Measurements from ENCODE around the gene CDC7. TPM values are rescaled to one million over a fixed set of nuclear protein-coding genes. Genes with fewer than 3 reads are reported as not detected.

The CDC7 gene
- total and polyA plus RNA-seq, 4 donors = 3.6 to 8.3 (median 4.6) TPM

DNA sequence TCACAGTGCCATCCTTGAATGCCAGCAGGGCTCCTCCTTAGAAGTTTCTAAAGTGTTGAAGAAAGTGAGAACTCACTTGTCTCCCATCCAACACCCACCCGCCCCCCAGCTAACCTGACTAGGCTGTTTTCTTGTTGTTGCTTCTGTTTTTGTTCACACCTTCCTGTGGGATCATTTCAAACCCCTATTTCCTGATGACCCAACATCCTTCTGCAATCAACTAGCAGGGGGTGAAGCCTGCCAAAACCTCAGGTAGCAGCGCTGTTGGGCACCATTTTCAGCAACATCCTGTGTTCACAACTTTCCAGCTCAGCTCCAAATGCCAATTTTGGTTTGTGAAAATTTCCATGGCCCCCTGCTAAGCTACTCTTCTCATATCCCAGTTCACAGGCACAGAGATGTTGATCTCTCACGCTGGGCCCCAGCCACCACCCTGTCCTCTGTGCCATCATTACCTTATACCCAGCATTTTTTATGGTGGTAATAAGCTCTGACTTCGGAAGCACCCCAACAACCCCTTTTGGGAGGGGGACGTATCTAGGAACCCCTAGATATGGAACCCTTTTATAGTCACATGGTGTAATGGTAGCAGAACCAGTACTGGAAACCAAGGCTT lies 41.4 kb downstream of the CDC7 start:
- 68 to 80% methylated on average over 5 of the region's 5 CpGs for WGBS, 2 donors

DNA sequence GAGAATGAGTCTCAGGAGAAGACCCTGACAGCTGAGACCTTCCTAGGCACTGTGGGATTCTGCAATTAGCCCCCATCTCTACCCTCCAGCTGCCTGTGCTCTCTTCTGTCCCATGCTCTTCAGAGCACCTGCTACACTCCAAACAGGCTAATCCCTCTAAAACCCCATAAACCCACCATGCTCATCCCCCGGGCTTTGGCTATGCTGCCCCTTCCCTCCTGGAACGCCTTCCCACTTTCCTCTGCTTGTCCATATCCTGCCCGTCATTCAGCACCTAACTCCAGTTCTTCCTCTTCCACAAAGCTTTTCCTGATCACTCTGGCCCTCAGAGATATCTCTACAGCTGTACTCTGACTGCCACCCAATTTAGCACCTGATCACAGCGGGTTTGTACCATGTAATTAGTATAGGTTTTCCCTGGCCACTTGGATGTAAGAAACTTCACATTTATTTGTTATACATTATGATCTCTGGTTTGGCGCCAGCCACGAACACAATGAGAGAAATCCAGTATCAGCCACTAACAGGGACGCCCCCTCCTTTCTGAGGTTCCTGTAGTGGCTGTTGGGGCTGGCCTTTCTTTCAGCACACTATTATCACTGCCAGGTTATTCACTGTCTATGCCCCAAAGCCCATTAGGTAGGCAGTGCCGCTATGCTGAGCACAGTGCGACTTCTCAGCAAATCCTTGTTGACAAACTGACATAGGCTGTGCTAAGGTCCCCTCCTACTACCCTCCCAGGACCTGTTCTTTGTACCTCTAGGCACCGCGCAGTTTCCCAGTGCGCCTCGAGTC lies 45.1 kb downstream of the CDC7 start:
- peaks cover 0 to 10% (median 0%) of the 10 kb centered on the region in 5 donors for H3K4me1 ChIP-seq (ENCODE audit: control insufficient read depth in 5 of 5, insufficient read depth in 5 of 5, low read length in 5 of 5)
- no peak for ATAC-seq (ENCODE audit: insufficient read depth, low FRiP score)
- 89 to 91% methylated on average over 13 of the region's 13 CpGs for WGBS, 2 donors

More for the DNA sequence above, 41.4 kb downstream of the CDC7 start:
- TF ChIP-seq, protein P1, sequence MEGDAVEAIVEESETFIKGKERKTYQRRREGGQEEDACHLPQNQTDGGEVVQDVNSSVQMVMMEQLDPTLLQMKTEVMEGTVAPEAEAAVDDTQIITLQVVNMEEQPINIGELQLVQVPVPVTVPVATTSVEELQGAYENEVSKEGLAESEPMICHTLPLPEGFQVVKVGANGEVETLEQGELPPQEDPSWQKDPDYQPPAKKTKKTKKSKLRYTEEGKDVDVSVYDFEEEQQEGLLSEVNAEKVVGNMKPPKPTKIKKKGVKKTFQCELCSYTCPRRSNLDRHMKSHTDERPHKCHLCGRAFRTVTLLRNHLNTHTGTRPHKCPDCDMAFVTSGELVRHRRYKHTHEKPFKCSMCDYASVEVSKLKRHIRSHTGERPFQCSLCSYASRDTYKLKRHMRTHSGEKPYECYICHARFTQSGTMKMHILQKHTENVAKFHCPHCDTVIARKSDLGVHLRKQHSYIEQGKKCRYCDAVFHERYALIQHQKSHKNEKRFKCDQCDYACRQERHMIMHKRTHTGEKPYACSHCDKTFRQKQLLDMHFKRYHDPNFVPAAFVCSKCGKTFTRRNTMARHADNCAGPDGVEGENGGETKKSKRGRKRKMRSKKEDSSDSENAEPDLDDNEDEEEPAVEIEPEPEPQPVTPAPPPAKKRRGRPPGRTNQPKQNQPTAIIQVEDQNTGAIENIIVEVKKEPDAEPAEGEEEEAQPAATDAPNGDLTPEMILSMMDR (IDR thresholded peaks at IDR 0.05; ENCODE audit: control extremely low read depth, extremely low read depth) = no peak
- Histone ChIP-seq H3K36me3 (ENCODE audit: control insufficient read depth in 4 of 4, insufficient read depth in 4 of 4, low read length in 4 of 4) (no peaks in the 10 kb centered on the region), H3K27me3 (ENCODE audit: control insufficient read depth in 3 of 3, insufficient read depth in 3 of 3, low read length in 2 of 3) (no peaks in the 10 kb centered on the region), H3K9ac (ENCODE audit: insufficient read depth in 1 of 2, low read length in 2 of 2) (no peak overlapping the region), H3K9me3 (ENCODE audit: control insufficient read depth in 4 of 4, insufficient read depth in 3 of 4, low read length in 3 of 4) (peaks cover 0 to 3% (median 0%) of the 10 kb centered on the region in 4 donors), H3K4me1 (ENCODE audit: control insufficient read depth in 5 of 5, insufficient read depth in 5 of 5, low read length in 5 of 5) (peaks cover 0 to 10% (median 3%) of the 10 kb centered on the region in 5 donors), H3K27ac (ENCODE audit: low read depth in 1 of 2, low read length in 1 of 2) (no peak overlapping the region), H3K4me3 (no peak overlapping the region)
- no peak for ATAC-seq (ENCODE audit: insufficient read depth, low FRiP score)
- DNase-seq = no peak

DNA sequence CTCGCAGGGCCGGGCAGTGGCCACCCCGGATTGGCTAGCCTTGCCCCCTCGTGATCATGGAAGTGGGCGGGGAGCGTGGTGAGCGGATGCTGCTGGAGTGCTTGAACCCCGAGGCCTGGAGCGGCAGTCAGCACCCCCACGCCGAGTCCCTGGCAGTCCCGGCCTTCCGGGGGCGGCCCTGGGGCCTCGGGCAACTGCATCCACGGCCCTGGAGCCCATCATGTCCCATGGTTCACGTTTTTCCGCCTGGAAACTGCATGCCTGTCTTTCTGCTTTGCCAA lies 45.6 kb downstream of the CDC7 start:
- no peak for DNase-seq
- no peak for ATAC-seq (ENCODE audit: insufficient read depth, low FRiP score)

More for the DNA sequence above, 45.1 kb downstream of the CDC7 start:
- Histone ChIP-seq H3K4me3 (no peak overlapping the region), H3K27me3 (ENCODE audit: control insufficient read depth in 3 of 3, insufficient read depth in 3 of 3, low read length in 2 of 3) (no peaks in the 10 kb centered on the region), H3K27ac (ENCODE audit: low read depth in 1 of 2, low read length in 1 of 2) (no peak overlapping the region), H3K9ac (ENCODE audit: insufficient read depth in 1 of 2, low read length in 2 of 2) (no peak overlapping the region), H3K9me3 (ENCODE audit: control insufficient read depth in 4 of 4, insufficient read depth in 3 of 4, low read length in 3 of 4) (peaks cover 0 to 3% (median 0%) of the 10 kb centered on the region in 4 donors), H3K36me3 (ENCODE audit: control insufficient read depth in 4 of 4, insufficient read depth in 4 of 4, low read length in 4 of 4) (no peaks in the 10 kb centered on the region)
- TF ChIP-seq, protein P1 (IDR thresholded peaks at IDR 0.05; ENCODE audit: control extremely low read depth, extremely low read depth) = no peak
- DNase-seq = no peak

More for the DNA sequence above, 45.6 kb downstream of the CDC7 start:
- 94 to 95% methylated on average over 18 of the region's 18 CpGs for WGBS, 2 donors
- Histone ChIP-seq H3K36me3 (ENCODE audit: control insufficient read depth in 4 of 4, insufficient read depth in 4 of 4, low read length in 4 of 4) (no peaks in the 10 kb centered on the region), H3K4me1 (ENCODE audit: control insufficient read depth in 5 of 5, insufficient read depth in 5 of 5, low read length in 5 of 5) (peaks cover 0 to 10% (median 0%) of the 10 kb centered on the region in 5 donors), H3K4me3 (no peak overlapping the region), H3K27ac (ENCODE audit: low read depth in 1 of 2, low read length in 1 of 2) (no peak overlapping the region), H3K9ac (ENCODE audit: insufficient read depth in 1 of 2, low read length in 2 of 2) (no peak overlapping the region), H3K27me3 (ENCODE audit: control insufficient read depth in 3 of 3, insufficient read depth in 3 of 3, low read length in 2 of 3) (no peaks in the 10 kb centered on the region), H3K9me3 (ENCODE audit: control insufficient read depth in 4 of 4, insufficient read depth in 3 of 4, low read length in 3 of 4) (peaks cover 0 to 3% (median 0%) of the 10 kb centered on the region in 4 donors)
- TF ChIP-seq, protein P1 (IDR thresholded peaks at IDR 0.05; ENCODE audit: control extremely low read depth, extremely low read depth) = no peak

Measured in lung (tissue), 12 donors.